AG09319 (cell line): Measurements from ENCODE around the gene NHLRC4.

Source experiments
- DNase-seq: peaks from one replicate; pipeline ENCODE4 v3.0.0-alpha.2; 2010; ENCODE audit warnings: low read depth; ENCODE audit errors: extremely low read depth
- TF ChIP-seq, protein P1 (sequence below): IDR thresholded peaks from 2 replicates; pipeline ENCODE4 v1.5.1; 2011; ENCODE audit warnings: low read depth, mild to moderate bottlenecking, inconsistent platforms, low read length, moderate library complexity

The NHLRC4 gene

DNA sequence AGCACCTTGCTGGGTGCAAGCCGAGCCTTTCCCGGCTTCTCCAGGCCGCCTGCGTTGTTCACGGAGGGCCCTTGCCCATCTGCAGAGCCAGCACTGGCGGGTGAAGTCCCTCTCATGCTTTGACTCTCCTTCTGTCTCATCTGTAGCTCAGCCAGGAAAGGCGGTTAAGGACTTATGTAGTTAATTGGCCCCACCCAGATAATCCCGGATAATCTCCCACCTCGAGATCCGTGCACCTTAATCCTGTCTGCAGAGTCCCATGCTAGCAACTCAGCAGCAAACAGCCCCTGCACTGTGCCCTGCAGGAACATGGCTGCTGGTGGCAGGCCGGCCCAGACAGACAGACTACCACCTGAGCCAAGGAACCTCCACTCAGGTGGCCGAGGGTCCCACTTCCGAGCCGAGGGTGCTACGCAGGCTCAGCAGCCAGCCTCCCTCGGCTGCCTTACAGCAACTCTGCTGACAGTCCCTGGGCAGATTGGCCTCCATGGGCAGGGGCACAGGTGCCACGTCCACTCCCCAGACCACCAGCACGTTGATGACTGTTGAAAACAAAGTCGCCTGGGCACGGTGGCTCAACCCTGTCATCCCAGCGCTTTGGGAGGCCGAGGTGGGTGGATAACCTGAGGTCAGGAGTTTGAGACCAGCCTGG is 40.0 kb downstream of the NHLRC4 start:
- no peak for DNase-seq
- TF ChIP-seq, protein P1, sequence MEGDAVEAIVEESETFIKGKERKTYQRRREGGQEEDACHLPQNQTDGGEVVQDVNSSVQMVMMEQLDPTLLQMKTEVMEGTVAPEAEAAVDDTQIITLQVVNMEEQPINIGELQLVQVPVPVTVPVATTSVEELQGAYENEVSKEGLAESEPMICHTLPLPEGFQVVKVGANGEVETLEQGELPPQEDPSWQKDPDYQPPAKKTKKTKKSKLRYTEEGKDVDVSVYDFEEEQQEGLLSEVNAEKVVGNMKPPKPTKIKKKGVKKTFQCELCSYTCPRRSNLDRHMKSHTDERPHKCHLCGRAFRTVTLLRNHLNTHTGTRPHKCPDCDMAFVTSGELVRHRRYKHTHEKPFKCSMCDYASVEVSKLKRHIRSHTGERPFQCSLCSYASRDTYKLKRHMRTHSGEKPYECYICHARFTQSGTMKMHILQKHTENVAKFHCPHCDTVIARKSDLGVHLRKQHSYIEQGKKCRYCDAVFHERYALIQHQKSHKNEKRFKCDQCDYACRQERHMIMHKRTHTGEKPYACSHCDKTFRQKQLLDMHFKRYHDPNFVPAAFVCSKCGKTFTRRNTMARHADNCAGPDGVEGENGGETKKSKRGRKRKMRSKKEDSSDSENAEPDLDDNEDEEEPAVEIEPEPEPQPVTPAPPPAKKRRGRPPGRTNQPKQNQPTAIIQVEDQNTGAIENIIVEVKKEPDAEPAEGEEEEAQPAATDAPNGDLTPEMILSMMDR = no peak

DNA sequence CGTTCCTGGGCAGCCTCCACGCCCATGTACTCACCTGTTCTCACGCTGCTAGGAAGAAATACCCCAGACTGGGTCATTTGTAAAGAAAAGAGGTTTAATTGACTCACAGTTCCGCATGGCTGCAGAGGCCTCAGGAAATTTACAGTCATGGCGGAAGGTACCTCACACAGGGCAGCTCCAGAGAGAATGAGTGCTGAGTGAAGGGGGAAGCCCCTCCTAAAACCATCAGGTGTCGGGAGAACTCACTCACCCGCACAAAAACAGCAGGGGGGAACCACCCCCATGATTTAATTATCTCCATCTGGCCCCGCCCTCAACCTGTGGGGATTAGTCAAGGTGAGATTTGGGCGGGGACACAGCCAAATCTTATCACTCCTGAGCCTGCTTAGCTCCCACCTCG is 41.2 kb downstream of the NHLRC4 start:
- no peak for DNase-seq
- TF ChIP-seq, protein P1 = no peak

DNA sequence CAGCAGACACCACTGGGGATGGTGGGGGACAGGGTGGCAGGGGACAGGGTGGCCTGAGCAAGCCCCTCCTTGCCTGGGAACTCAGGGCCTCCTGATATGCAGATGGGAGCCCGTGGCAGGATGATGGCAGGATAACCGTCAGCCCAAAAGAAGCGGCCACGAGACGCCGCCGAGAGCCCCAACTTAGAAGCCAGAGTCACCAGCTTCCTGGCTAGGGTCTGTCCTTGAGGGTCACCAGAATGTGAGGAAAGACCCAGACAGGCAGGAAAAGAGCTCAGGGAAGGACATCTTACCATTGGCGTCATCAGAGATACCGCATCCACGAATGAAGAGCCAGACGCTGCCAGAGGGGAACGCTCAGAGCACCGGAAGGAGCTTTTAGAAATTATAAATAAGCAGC is 42.5 kb downstream of the NHLRC4 start:
- no peak for DNase-seq
- TF ChIP-seq, protein P1 = no peak

DNA sequence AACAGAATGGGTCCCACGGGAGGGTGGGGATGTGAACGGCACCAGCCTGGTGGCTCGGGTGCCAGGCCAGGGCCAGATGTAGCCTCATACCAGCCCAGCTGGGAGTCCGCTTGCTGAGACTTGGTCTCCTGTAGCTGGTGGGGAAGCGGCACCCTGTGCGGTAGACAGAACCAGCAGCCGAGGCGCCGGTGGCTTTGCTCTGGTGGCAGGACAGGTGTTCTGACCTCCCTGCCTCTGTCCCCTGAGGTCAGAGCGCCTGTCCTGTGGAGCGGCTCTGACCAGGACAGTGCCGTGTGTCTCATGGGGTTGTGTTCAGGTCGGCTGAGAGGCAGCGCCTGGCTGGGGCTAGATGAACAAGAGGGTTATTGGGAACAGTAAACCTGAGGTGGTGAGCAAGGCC is 43.2 kb downstream of the NHLRC4 start:
- TF ChIP-seq, protein P1 = no peak
- DNase-seq = no peak

DNA sequence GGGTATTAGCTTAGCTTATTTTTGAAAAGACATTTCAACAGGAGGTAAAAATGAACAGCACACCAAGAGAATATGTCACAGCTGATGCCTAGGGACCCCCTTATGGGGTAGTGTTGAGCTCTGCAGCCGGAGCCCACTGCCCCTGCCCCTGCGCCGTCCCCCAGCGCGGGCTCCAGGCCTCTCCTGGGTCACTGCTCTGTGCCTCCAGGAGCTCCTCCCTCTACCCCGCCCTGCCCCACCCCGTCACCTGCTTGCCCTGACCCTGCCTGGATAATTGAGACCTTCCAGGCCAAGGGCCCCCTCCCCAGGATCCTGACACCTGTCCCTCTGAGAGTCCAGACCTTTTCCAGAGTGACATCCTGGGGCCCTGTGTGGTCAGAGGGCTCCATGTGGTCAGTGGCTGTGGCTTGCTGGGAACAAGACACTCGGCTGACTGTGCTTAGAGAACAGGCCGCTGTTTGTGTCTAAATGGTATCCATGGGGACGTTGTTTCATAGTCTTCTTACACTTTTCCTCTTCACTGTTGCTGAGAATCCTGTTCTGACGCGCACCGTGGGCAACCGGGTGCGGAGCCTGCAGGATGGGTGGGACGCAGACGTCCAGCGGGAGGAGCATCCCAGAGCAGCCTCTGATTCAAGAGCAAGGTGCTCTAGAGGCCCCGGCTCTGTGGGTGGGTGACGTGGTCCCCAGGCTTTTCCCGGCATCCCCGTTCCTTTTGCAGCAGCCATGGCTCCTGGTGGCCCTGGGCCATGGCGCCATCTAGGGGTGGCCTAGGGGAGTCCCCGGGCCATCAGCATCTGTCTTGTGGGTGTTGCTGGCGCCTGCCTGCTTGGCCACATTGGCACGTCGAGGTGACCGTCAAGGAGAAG is 43.9 kb downstream of the NHLRC4 start:
- TF ChIP-seq, protein P1 = peak; percentile 22
- no peak for DNase-seq

- no peak for DNase-seq
Measured at GRCh38 chr16:615122-615521, 48.3 kb downstream of the NHLRC4 start.

More at GRCh38 chr16:615122-615521, 48.3 kb downstream of the NHLRC4 start:
- TF ChIP-seq, protein P1 = no peak
